ENCODE results near the gene FBXL13. TPM values are rescaled to one million over a fixed set of nuclear protein-coding genes. Genes with fewer than 3 reads are reported as not detected.
"Not testable (repeated sequence)": the region's sequence is repeated elsewhere in the genome, so short reads cannot be mapped to it uniquely, and the experiment has no call there.

FBXL13 gene
- total and polyA plus RNA-seq, 8 donors = 2.2 to 5.7 (median 4.7) TPM

- ATAC-seq = no peak
- Histone ChIP-seq H3K4me3 (no peak overlapping the region), H3K27ac (no peak overlapping the region), H3K4me1 (no peaks in the 10 kb centered on the region), H3K36me3 (no peaks in the 10 kb centered on the region), H3K9me3 (no peaks in the 10 kb centered on the region), H3K27me3 (no peaks in the 10 kb centered on the region)
- DNase-seq = no peak
- TF ChIP-seq, protein P1, sequence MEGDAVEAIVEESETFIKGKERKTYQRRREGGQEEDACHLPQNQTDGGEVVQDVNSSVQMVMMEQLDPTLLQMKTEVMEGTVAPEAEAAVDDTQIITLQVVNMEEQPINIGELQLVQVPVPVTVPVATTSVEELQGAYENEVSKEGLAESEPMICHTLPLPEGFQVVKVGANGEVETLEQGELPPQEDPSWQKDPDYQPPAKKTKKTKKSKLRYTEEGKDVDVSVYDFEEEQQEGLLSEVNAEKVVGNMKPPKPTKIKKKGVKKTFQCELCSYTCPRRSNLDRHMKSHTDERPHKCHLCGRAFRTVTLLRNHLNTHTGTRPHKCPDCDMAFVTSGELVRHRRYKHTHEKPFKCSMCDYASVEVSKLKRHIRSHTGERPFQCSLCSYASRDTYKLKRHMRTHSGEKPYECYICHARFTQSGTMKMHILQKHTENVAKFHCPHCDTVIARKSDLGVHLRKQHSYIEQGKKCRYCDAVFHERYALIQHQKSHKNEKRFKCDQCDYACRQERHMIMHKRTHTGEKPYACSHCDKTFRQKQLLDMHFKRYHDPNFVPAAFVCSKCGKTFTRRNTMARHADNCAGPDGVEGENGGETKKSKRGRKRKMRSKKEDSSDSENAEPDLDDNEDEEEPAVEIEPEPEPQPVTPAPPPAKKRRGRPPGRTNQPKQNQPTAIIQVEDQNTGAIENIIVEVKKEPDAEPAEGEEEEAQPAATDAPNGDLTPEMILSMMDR (IDR thresholded peaks at IDR 0.05) = no peak
- intact Hi-C loops (cut with DNase I) = no loop called here
Observed at GRCh38 chr7:103063895-103064294, 10.7 kb downstream of the FBXL13 start.

- H3K27ac ChIP-seq = no peak overlapping the region
- H3K36me3 ChIP-seq = no peaks in the 10 kb centered on the region
- no peak for DNase-seq
- no peak overlapping the region for H3K4me3 ChIP-seq
- H3K4me1 ChIP-seq = no peaks in the 10 kb centered on the region
- no peaks in the 10 kb centered on the region for H3K9me3 ChIP-seq
- no peak for ATAC-seq
- intact Hi-C loops (cut with DNase I) = no loop called here
- TF ChIP-seq, protein P1 (IDR thresholded peaks at IDR 0.05) = no peak
- H3K27me3 ChIP-seq = no peaks in the 10 kb centered on the region
Observed at GRCh38 chr7:103059471-103059870, 15.1 kb downstream of the FBXL13 start.

GRCh38 chr7:103058122-103058521 is 16.5 kb downstream of the FBXL13 start:
- DNase-seq (no peak), ATAC-seq (no peak)
- Histone ChIP-seq H3K9me3 (no peaks in the 10 kb centered on the region), H3K4me1 (no peaks in the 10 kb centered on the region), H3K4me3 (no peak overlapping the region), H3K27ac (no peak overlapping the region), H3K36me3 (no peaks in the 10 kb centered on the region), H3K27me3 (no peaks in the 10 kb centered on the region)
- intact Hi-C loops (cut with DNase I) = no loop called here
- TF ChIP-seq, protein P1 (IDR thresholded peaks at IDR 0.05) = no peak

- H3K36me3 ChIP-seq; intact Hi-C loops (cut with DNase I); H3K4me3 ChIP-seq; H3K4me1 ChIP-seq; ATAC-seq; H3K9me3 ChIP-seq; DNase-seq; H3K27me3 ChIP-seq; H3K27ac ChIP-seq: not testable (repeated sequence)
Observed at GRCh38 chr7:103056006-103056405, 18.6 kb downstream of the FBXL13 start.

DNA sequence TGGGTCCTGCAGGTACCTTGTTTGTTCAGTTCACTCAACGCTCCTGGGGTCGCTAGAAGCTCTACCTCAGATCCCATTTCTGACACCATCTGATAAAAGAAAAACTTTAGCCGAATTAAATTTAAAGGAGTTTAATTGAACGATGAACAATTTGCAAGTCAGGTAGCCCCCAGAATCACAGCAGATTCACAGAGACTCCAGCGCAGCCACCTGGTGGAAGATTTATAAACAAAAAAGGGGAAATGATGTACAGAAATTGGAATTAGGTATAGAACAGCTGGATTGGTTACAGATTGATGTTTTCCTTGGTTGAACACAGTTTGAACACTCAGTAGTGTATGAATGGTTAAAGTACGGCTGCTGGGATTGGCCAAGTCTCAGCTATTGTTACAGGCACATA is 23.1 kb downstream of the FBXL13 start:
- no peak overlapping the region for H3K4me3 ChIP-seq
- no peak for DNase-seq
- no peak for ATAC-seq
- H3K27ac ChIP-seq = no peak overlapping the region
- H3K4me1 ChIP-seq = no peaks in the 10 kb centered on the region
- peaks cover 0 to 13% of the 10 kb centered on the region in 2 donors for H3K9me3 ChIP-seq
- TF ChIP-seq, protein P1 (IDR thresholded peaks at IDR 0.05) = no peak
- H3K27me3 ChIP-seq = no peaks in the 10 kb centered on the region
- intact Hi-C loops (cut with DNase I) = no loop called here
- H3K36me3 ChIP-seq = no peaks in the 10 kb centered on the region

DNA sequence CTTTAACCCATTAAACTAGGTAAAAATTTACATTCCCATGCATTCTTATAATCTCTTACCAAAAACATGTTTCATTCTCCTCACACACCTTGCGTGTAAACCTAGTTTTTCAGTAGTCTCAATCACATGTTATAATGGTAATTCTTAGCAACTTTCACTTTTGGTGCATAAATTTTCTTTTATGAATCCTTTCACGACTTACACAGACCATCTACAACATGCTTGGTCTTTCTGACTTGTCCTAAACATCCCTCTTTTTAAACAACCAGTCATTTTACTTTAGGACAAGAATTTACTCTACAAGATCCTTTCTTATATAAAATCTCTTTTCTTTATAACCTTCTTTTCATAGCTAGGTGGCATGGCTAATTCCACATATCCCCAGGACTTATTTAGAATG is 25.8 kb downstream of the FBXL13 start:
- Histone ChIP-seq H3K27me3 (no peaks in the 10 kb centered on the region), H3K27ac (no peak overlapping the region), H3K9me3 (peaks cover 0 to 13% of the 10 kb centered on the region in 2 donors), H3K36me3 (no peaks in the 10 kb centered on the region), H3K4me1 (no peaks in the 10 kb centered on the region), H3K4me3 (no peak overlapping the region)
- TF ChIP-seq, protein P1 (IDR thresholded peaks at IDR 0.05) = no peak
- DNase-seq (no peak), ATAC-seq (no peak)
- intact Hi-C loops (cut with DNase I) = no loop called here

DNA sequence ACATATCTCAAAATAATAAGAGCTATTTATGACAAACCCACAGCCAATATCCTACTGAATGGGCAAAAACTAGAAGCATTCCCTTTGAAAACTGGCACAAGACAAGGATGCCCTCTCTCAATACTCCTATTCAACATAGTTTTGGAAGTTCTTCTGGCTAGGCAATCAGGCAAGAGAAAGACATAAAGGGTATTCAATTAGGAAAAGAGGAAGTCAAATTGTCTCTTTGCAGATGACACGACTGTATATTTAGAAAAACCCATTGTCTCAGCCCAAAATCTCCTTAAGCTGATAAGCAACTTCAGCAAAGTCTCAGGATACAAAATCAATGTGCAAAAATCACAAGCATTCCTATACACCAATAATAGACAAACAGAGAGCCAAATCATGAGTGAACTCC is 32.8 kb downstream of the FBXL13 start:
- H3K27me3 ChIP-seq; ATAC-seq; DNase-seq; H3K4me1 ChIP-seq; H3K9me3 ChIP-seq; H3K4me3 ChIP-seq; H3K27ac ChIP-seq; H3K36me3 ChIP-seq; intact Hi-C loops (cut with DNase I): not testable (repeated sequence)

DNA sequence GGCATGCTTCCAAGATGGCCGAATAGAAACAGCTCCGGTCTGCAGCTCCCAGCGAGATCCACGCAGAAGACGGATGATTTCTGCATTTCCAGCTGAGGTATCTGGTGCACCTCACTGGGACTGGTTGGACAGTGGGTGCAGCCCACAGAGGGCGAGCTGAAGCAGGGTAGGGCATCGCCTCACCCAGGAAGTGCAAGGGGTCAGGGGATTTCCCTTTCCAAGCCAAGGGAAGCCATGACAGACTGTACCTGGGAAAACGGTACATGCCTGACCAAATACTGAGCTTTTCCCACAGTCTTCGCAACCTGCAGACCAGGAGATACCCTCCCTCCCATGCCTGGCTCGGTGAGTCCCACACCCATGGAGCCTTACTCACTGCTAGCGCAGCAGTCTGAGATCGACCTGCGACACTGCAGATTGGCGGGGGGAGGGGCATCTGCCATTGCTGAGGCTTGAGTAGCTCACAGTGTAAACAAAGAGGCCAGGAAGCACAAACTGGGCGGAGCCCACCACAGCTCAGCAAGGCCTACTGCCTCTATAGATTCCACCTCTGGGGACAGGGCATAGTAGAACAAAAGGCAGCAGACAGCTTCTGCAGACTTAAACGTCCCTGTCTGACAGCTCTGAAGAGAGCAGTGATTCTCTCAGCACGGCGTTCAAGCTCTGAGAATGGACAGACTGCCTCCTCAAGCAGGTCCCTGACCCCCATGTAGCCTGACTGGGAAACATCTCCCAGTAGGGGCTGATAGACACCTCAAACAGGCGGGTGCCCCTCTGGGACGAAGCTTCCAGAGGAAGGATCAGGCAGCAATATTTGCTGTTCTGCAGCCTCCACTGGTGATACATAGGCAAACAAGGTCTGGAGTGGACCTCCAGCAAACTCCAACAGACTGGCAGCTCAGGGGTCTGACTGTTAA is 36.5 kb downstream of the FBXL13 start:
- H3K27ac ChIP-seq; intact Hi-C loops (cut with DNase I); H3K36me3 ChIP-seq; H3K9me3 ChIP-seq; H3K27me3 ChIP-seq; H3K4me3 ChIP-seq; ATAC-seq; H3K4me1 ChIP-seq: not testable (repeated sequence)
- DNase-seq = peak in 3 of 4 donors; percentile 13 to 62 (median 42)
